Naive thymus-derived CD4-positive, alpha-beta T cell (primary cell): ENCODE measurements around the gene GSTA2. TPM values are rescaled to one million over a fixed set of nuclear protein-coding genes. Genes with fewer than 3 reads are reported as not detected.

Experiments used
- ATAC-seq: fragments of 150-1000 bp; cut with Tn5 transposase; 2 replicates; pipeline ENCODE4 v1.10.0; 2021; ENCODE audit warnings: mild to moderate bottlenecking, moderate library complexity
- CTCF ChIA-PET: fragments of 350-600 bp; sonication (Branson Sonifier 250); formaldehyde crosslinking; loops from one replicate; lab custom pipeline; 2021; ENCODE audit warnings: antibody characterized with exemption; lab: Charles Lee
- POLR2A ChIA-PET: fragments of 350-600 bp; sonication (Branson Sonifier 250); formaldehyde crosslinking; loops from one replicate; lab custom pipeline; 2021; ENCODE audit warnings: antibody characterized with exemption, inconsistent platforms; lab: Charles Lee
- DNase-seq, 9 donors: peaks; one replicate each; pipeline versions ENCODE4 v3.0.0 to v3.0.0-alpha.2; 2020 to 2022; ENCODE audit warnings: mixed read lengths in 1 of 9
- H3K27ac ChIP-seq: one replicate; pipeline ENCODE4 v1.7.0; 2013; ENCODE audit warnings: mild to moderate bottlenecking, low read depth, low read length, moderate library complexity
- H3K27me3 ChIP-seq, 2 donors: one replicate each; pipeline ENCODE4 v1.7.0; 2013; ENCODE audit warnings: low read length in 2 of 2, mild to moderate bottlenecking in 2 of 2, moderate library complexity in 2 of 2; ENCODE audit not compliant: control insufficient read depth in 2 of 2, insufficient read depth in 2 of 2
- H3K36me3 ChIP-seq, 3 experiments: 1 replicate in 2 of 3; 2 replicates in 1 of 3; pipeline ENCODE4 v1.7.0; 2013; ENCODE audit warnings: low read length in 3 of 3, mild to moderate bottlenecking in 3 of 3, moderate library complexity in 1 of 3; ENCODE audit not compliant: insufficient read depth in 3 of 3, control insufficient read depth in 2 of 3
- H3K4me1 ChIP-seq, 2 donors: one replicate each; pipeline ENCODE4 v1.7.0; 2013; ENCODE audit warnings: low read length in 2 of 2, mild to moderate bottlenecking in 2 of 2, moderate library complexity in 1 of 2; ENCODE audit not compliant: control insufficient read depth in 2 of 2, insufficient read depth in 2 of 2
- H3K4me3 ChIP-seq: 2 replicates; pipeline ENCODE4 v1.7.0; 2013; ENCODE audit warnings: mild to moderate bottlenecking, low read length
- H3K9me3 ChIP-seq, 3 experiments: 1 replicate in 2 of 3; 2 replicates in 1 of 3; pipeline ENCODE4 v1.7.0; 2013; ENCODE audit warnings: low read length in 3 of 3; ENCODE audit not compliant: control insufficient read depth in 2 of 3
- H3K27ac Mint-ChIP-seq, 9 donors: one replicate each; pipeline ENCODE4 v1.8.0; 2020 to 2022; ENCODE audit warnings: mixed read lengths in 9 of 9, mild to moderate bottlenecking in 8 of 9, moderate library complexity in 5 of 9, inconsistent platforms in 2 of 9
- H3K27me3 Mint-ChIP-seq, 5 donors: one replicate each; pipeline ENCODE4 v1.8.0; 2021 to 2022; ENCODE audit warnings: mixed read lengths in 5 of 5, mild to moderate bottlenecking in 1 of 5
- H3K36me3 Mint-ChIP-seq, 5 donors: one replicate each; pipeline ENCODE4 v1.8.0; 2020 to 2022; ENCODE audit warnings: mixed read lengths in 5 of 5, mild to moderate bottlenecking in 3 of 5, inconsistent platforms in 1 of 5
- H3K4me1 Mint-ChIP-seq, 7 donors: one replicate each; pipeline ENCODE4 v1.8.0; 2020 to 2022; ENCODE audit warnings: mixed read lengths in 7 of 7, mild to moderate bottlenecking in 3 of 7, inconsistent platforms in 1 of 7
- H3K4me3 Mint-ChIP-seq, 10 donors: one replicate each; pipeline ENCODE4 v1.8.0; 2020 to 2022; ENCODE audit warnings: mild to moderate bottlenecking in 10 of 10, mixed read lengths in 10 of 10, moderate library complexity in 6 of 10, inconsistent platforms in 2 of 10
- H3K9me3 Mint-ChIP-seq, 11 donors: one replicate each; pipeline ENCODE4 v1.8.0; 2020 to 2022; ENCODE audit warnings: mixed read lengths in 11 of 11, mild to moderate bottlenecking in 4 of 11, inconsistent platforms in 1 of 11, moderate library complexity in 1 of 11
- intact Hi-C, 2 donors: fragments of 100-400 bp; cut with micrococcal nuclease; formaldehyde crosslinking; loops; one replicate each; pipeline ENCODE4 v1.15.1; 2023
- polyA plus RNA-seq, 2 donors: library from polyadenylated mRNA; unstranded; fragments of 300-500 nt; fragmentation: Illumina TruSeq; gene quantifications; one replicate each; pipeline ENCODE4 v1.2.3, GENCODE V29; 2021
- total RNA-seq, 6 experiments: library from RNA in 5 of 6; stranded (reverse) in 5 of 6; gene quantifications; 1 replicate in 5 of 6; 2 replicates in 1 of 6; pipeline ENCODE4 v1.2.3 and lab custom pipeline; 2021 to 2026

The GSTA2 gene
- total and polyA plus RNA-seq, 7 experiments from 2014 or later = not detected

DNA sequence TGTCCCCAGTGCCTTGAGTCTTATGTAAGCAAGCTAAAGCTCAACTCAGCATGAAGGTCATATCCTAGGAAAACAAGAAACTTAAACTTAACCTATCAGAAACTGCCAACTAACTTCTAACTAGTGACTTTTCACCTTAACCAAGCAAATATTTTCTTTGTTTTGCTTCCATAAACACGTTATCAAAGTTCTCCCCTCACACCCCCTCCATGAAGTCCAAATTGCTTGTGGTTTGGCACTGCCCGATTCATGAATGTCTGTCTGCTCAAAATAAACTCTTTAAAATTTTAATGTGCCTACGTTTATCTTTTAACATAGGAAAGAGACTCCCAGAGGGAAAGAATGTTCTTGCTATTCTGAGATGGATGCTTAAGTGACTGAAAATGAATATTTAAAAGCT, 34.9 kb downstream of the GSTA2 start:
- no peaks in the 10 kb centered on the region for H3K36me3 ChIP-seq
- H3K4me1 ChIP-seq = no peaks in the 10 kb centered on the region
- no peaks in the 10 kb centered on the region for H3K9me3 ChIP-seq
- H3K9me3 Mint-ChIP-seq = no peaks in the 10 kb centered on the region
- intact Hi-C loops = no loop called here
- ATAC-seq (no peak), DNase-seq (no peak)
- peaks cover 0 to 8% (median 0%) of the 10 kb centered on the region in 5 donors for H3K27me3 Mint-ChIP-seq
- H3K27me3 ChIP-seq = no peaks in the 10 kb centered on the region
- no peaks in the 10 kb centered on the region for H3K36me3 Mint-ChIP-seq
- no peak overlapping the region for H3K4me3 Mint-ChIP-seq
- H3K27ac ChIP-seq = no peak overlapping the region
- POLR2A ChIA-PET = no interaction called here
- no peak overlapping the region for H3K4me3 ChIP-seq
- CTCF ChIA-PET = no interaction called here
- H3K4me1 Mint-ChIP-seq = peaks cover 0 to 7% (median 0%) of the 10 kb centered on the region in 7 donors
- no peak overlapping the region for H3K27ac Mint-ChIP-seq

DNA sequence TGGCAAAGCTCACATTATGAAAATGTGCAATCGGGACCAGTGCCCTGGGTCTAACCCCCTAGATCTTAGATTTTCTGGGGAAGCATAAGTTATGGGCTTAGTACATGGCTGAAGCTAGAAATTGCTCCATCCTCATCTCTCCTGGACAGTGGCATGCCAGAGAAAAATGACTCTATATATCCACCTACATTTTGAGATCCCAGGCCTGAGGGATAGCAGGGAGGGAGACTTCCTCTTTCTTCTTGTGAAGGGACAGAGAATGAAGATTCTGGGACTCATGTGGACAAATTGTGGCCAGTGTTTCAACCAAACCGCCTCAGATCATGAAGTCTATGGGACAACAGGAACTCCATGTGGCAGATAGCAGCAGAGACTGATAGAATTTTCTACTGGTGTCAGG, 35.4 kb downstream of the GSTA2 start:
- intact Hi-C loops = no loop called here
- POLR2A ChIA-PET = no interaction called here
- no peak overlapping the region for H3K4me3 ChIP-seq
- no peaks in the 10 kb centered on the region for H3K9me3 Mint-ChIP-seq
- H3K4me1 Mint-ChIP-seq = peaks cover 0 to 7% (median 0%) of the 10 kb centered on the region in 7 donors
- peaks cover 0 to 8% (median 0%) of the 10 kb centered on the region in 5 donors for H3K27me3 Mint-ChIP-seq
- no peaks in the 10 kb centered on the region for H3K36me3 ChIP-seq
- DNase-seq (no peak), ATAC-seq (no peak)
- no peaks in the 10 kb centered on the region for H3K9me3 ChIP-seq
- CTCF ChIA-PET = no interaction called here
- no peaks in the 10 kb centered on the region for H3K36me3 Mint-ChIP-seq
- H3K27ac Mint-ChIP-seq = no peak overlapping the region
- no peaks in the 10 kb centered on the region for H3K4me1 ChIP-seq
- no peaks in the 10 kb centered on the region for H3K27me3 ChIP-seq
- no peak overlapping the region for H3K4me3 Mint-ChIP-seq
- no peak overlapping the region for H3K27ac ChIP-seq

DNA sequence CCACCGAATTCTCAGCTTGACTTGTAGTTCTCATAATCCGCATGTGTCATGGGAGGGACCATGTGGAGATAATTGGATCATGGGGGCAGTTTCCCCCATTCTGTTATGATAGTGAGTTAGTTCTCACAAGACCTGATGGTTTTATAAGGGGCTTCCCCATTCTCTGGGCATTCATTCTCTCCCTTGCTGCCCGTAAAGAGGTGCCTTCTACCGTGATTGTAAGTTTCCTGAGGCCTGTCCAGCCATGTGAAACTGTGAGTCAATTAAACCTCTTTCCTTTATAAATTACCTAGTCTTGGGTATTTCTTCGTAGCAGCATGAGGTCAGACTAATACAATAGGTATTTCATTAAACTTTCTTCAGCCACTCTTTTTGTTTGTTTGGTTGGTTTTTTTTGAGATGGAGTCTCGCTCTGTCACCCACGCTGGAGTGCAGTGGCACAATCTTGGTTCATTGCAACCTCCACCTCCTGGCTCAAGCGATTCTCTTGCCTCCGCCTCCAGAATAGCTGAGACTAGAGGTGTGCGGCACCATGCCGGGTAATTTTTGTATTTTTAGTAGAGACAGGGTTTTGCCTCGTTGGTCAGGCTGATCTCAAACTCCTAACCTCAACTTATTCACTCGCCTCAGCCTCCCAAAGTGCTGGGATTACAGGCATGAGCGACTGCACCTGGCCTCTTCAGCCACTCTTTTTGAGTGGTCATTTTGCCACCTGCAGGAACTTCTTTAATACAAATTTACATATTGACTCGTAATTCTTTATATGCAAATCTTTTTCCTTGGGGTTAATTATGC, 36.3 kb downstream of the GSTA2 start:
- Mint-ChIP-seq H3K27me3 (peaks cover 0 to 8% (median 0%) of the 10 kb centered on the region in 5 donors), H3K4me3 (no peak overlapping the region), H3K4me1 (peaks cover 0 to 7% (median 0%) of the 10 kb centered on the region in 7 donors), H3K9me3 (no peaks in the 10 kb centered on the region), H3K36me3 (no peaks in the 10 kb centered on the region), H3K27ac (no peak overlapping the region)
- Histone ChIP-seq H3K9me3 (no peaks in the 10 kb centered on the region), H3K4me1 (no peaks in the 10 kb centered on the region), H3K27me3 (no peaks in the 10 kb centered on the region), H3K36me3 (no peaks in the 10 kb centered on the region), H3K4me3 (no peak overlapping the region), H3K27ac (no peak overlapping the region)
- intact Hi-C loops = no loop called here
- ChIA-PET POLR2A (no interaction called here), CTCF (no interaction called here)
- ATAC-seq = no peak
- no peak for DNase-seq

- Mint-ChIP-seq H3K4me3 (no peak overlapping the region), H3K27ac (no peak overlapping the region), H3K4me1 (peaks cover 0 to 7% (median 0%) of the 10 kb centered on the region in 7 donors), H3K27me3 (peaks cover 0 to 9% (median 0%) of the 10 kb centered on the region in 5 donors), H3K36me3 (no peaks in the 10 kb centered on the region), H3K9me3 (no peaks in the 10 kb centered on the region)
- H3K4me3 ChIP-seq = no peak overlapping the region
- CTCF ChIA-PET = no interaction called here
- H3K36me3 ChIP-seq = no peaks in the 10 kb centered on the region
- intact Hi-C loops = no loop called here
- POLR2A ChIA-PET = no interaction called here
- H3K27ac ChIP-seq = no peak overlapping the region
- no peak for ATAC-seq
- H3K9me3 ChIP-seq = no peaks in the 10 kb centered on the region
- DNase-seq = no peak
- no peaks in the 10 kb centered on the region for H3K27me3 ChIP-seq
- H3K4me1 ChIP-seq = no peaks in the 10 kb centered on the region
Measured at GRCh38 chr6:52726193-52726542, 37.1 kb downstream of the GSTA2 start.

GRCh38 chr6:52725535-52726192, 37.6 kb downstream of the GSTA2 start:
- DNase-seq = no peak
- Histone ChIP-seq H3K4me3 (no peak overlapping the region), H3K4me1 (no peaks in the 10 kb centered on the region), H3K9me3 (no peaks in the 10 kb centered on the region), H3K27me3 (no peaks in the 10 kb centered on the region), H3K36me3 (no peaks in the 10 kb centered on the region), H3K27ac (no peak overlapping the region)
- ATAC-seq = no peak
- ChIA-PET POLR2A (no interaction called here), CTCF (no interaction called here)
- no peak overlapping the region for H3K4me3 Mint-ChIP-seq
- intact Hi-C loops = no loop called here
- H3K36me3 Mint-ChIP-seq = no peaks in the 10 kb centered on the region
- no peaks in the 10 kb centered on the region for H3K9me3 Mint-ChIP-seq
- peaks cover 0 to 14% (median 0%) of the 10 kb centered on the region in 5 donors for H3K27me3 Mint-ChIP-seq
- peaks cover 0 to 7% (median 0%) of the 10 kb centered on the region in 7 donors for H3K4me1 Mint-ChIP-seq
- H3K27ac Mint-ChIP-seq = no peak overlapping the region

DNA sequence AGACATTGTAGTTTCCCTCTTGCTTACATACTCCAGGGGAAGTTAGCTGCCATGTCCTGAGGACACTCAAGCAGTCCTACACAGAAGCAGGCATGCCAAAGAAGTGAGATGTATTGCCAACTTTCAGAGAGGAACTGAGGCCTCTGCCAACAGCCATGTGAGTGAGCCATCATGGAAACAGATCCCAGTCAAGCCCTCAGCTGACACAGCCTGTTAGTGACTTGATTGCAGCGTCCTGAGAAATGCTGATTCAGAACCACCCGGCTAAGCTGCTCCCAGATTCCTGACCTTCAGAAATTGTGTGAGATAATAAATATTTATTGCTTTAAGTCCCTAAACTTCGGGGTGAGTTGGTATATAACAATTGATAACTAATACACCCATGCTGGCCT, 38.1 kb downstream of the GSTA2 start:
- Histone ChIP-seq H3K4me3 (no peak overlapping the region), H3K27ac (no peak overlapping the region), H3K4me1 (no peaks in the 10 kb centered on the region), H3K36me3 (no peaks in the 10 kb centered on the region), H3K27me3 (no peaks in the 10 kb centered on the region), H3K9me3 (no peaks in the 10 kb centered on the region)
- no peak overlapping the region for H3K27ac Mint-ChIP-seq
- H3K27me3 Mint-ChIP-seq = peaks cover 0 to 16% (median 0%) of the 10 kb centered on the region in 5 donors
- no peaks in the 10 kb centered on the region for H3K36me3 Mint-ChIP-seq
- DNase-seq = no peak
- H3K4me3 Mint-ChIP-seq = no peak overlapping the region
- ChIA-PET CTCF (no interaction called here), POLR2A (no interaction called here)
- H3K9me3 Mint-ChIP-seq = peaks cover 0 to 1% (median 0%) of the 10 kb centered on the region in 11 donors
- H3K4me1 Mint-ChIP-seq = peaks cover 0 to 7% (median 0%) of the 10 kb centered on the region in 7 donors
- intact Hi-C loops = no loop called here
- no peak for ATAC-seq
